Panc1 (cell line): ENCODE measurements around the gene KLHL2. TPM values are rescaled to one million over a fixed set of nuclear protein-coding genes. Genes with fewer than 3 reads are reported as not detected.
"Not testable (repeated sequence)": the region's sequence is repeated elsewhere in the genome, so short reads cannot be mapped to it uniquely, and the experiment has no call there.

Source experiments
- ATAC-seq: fragments of 200-7000 bp; cut with Tn5 transposase; 2 replicates; pipeline ENCODE4 v1.9.1; 2020; ENCODE audit warnings: mild to moderate bottlenecking, moderate library complexity
- BruUV-seq: library from RNA; stranded (reverse); fragments of 400-500 nt; replicated peaks from 2 replicates; lab custom pipeline; 2021; lab: Mats Ljungman, UMichigan
- CTCF ChIA-PET: fragments of 300-600 bp; sonication (Branson Sonifier 250); formaldehyde crosslinking; loops from one replicate; lab custom pipeline; 2022; ENCODE audit warnings: antibody characterized with exemption; lab: Charles Lee
- POLR2A ChIA-PET: fragments of 300-600 bp; sonication (Branson Sonifier 250); formaldehyde crosslinking; loops from one replicate; lab custom pipeline; 2022; ENCODE audit warnings: antibody characterized with exemption; lab: Charles Lee
- DNase-seq: peaks from one replicate; pipeline ENCODE4 v3.0.0-alpha.2; 2010; ENCODE audit warnings: low read depth, low spot score
- H3K27ac ChIP-seq: 2 replicates; pipeline ENCODE4 v1.5.1; 2011; ENCODE audit warnings: mild to moderate bottlenecking, low read length, inconsistent platforms
- H3K27me3 ChIP-seq: fragments of 200-500 bp; sonication (Bioruptor generic); 2 replicates; pipeline ENCODE4 v1.6.0; 2014; ENCODE audit warnings: low read length, inconsistent platforms; ENCODE audit not compliant: control insufficient read depth, insufficient read depth
- H3K36me3 ChIP-seq: fragments of 200-500 bp; sonication (Bioruptor generic); 2 replicates; pipeline ENCODE4 v1.5.1; 2014; ENCODE audit warnings: inconsistent platforms, mild to moderate bottlenecking, low read length, moderate library complexity; ENCODE audit not compliant: control insufficient read depth, insufficient read depth
- H3K4me1 ChIP-seq: 2 replicates; pipeline ENCODE4 v1.5.1; 2011; ENCODE audit warnings: inconsistent platforms, mild to moderate bottlenecking, low read length, moderate library complexity; ENCODE audit not compliant: control insufficient read depth, insufficient read depth
- H3K4me3 ChIP-seq, 2 experiments: 2 replicates each; pipeline ENCODE4 v1.5.1; 2011 to 2012; ENCODE audit warnings: low read depth in 2 of 2, low read length in 2 of 2, mild to moderate bottlenecking in 2 of 2, inconsistent platforms in 1 of 2, moderate library complexity in 1 of 2
- H3K9me3 ChIP-seq: fragments of 200-500 bp; sonication (Bioruptor generic); 2 replicates; pipeline ENCODE4 v1.5.1; 2014; ENCODE audit warnings: low read depth, mild to moderate bottlenecking, inconsistent platforms, low read length, moderate library complexity; ENCODE audit not compliant: control insufficient read depth, insufficient read depth
- CTCF ChIP-seq: fragments of 450-650 bp; IDR thresholded peaks from 2 replicates; pipeline ENCODE4 v1.5.1; 2017; ENCODE audit warnings: mild to moderate bottlenecking
- POLR2AphosphoS5 ChIP-seq: IDR thresholded peaks from 2 replicates; pipeline ENCODE4 v1.6.1; 2012; ENCODE audit warnings: mild to moderate bottlenecking, low read depth, low read length, moderate library complexity
- REST ChIP-seq, 2 experiments: IDR thresholded peaks; 2 replicates each; pipeline ENCODE4 v1.6.1; 2011 to 2012; ENCODE audit warnings: low read depth in 2 of 2, control low read depth in 1 of 2, low read length in 1 of 2, mild to moderate bottlenecking in 1 of 2, moderate library complexity in 1 of 2; ENCODE audit not compliant: insufficient read depth in 1 of 2
- SIN3A ChIP-seq: IDR thresholded peaks from 2 replicates; pipeline ENCODE4 v1.6.1; 2012; ENCODE audit warnings: low read depth, mild to moderate bottlenecking, low read length, moderate library complexity, borderline replicate concordance; ENCODE audit not compliant: insufficient read depth
- TCF7L2 ChIP-seq: IDR thresholded peaks from 2 replicates; pipeline ENCODE4 v1.6.1; 2011; ENCODE audit warnings: mild to moderate bottlenecking, low read depth, low read length, inconsistent platforms
- in situ Hi-C: cut with HindIII; loops from 2 replicates; pipeline ENCODE4 v1.10.0; 2016; ENCODE audit warnings: low sequenced_read_pairs, low pct_unique_long_range_greater_than_20kb
- intact Hi-C: fragments of 100-400 bp; cut with micrococcal nuclease; formaldehyde crosslinking; loops from one replicate; pipeline ENCODE4 v1.10.0; 2022; ENCODE audit not compliant: unreplicated experiment
- total RNA-seq: library from RNA; stranded (reverse); gene quantifications from one replicate; pipeline ENCODE4 v1.2.1, GENCODE V29; 2021; ENCODE audit not compliant: unreplicated experiment

The KLHL2 gene
- total RNA-seq, 1 experiment from 2014 or later = 17.4 TPM

GRCh38 chr4:165164257-165164656 is 43.1 kb upstream of the KLHL2 start:
- CTCF ChIA-PET = no interaction called here
- POLR2A ChIA-PET = no interaction called here

GRCh38 chr4:165166872-165167271 is 40.5 kb upstream of the KLHL2 start:
- intact Hi-C loops, H3K4me1 ChIP-seq, POLR2A ChIA-PET, BruUV-seq, DNase-seq, H3K27ac ChIP-seq, H3K9me3 ChIP-seq, H3K36me3 ChIP-seq, in situ Hi-C loops, H3K4me3 ChIP-seq, CTCF ChIA-PET, H3K27me3 ChIP-seq, ATAC-seq: not testable (repeated sequence)

More at GRCh38 chr4:165164257-165164656, 43.1 kb upstream of the KLHL2 start:
- H3K36me3 ChIP-seq = no peaks in the 10 kb centered on the region
- no peaks in the 10 kb centered on the region for H3K27me3 ChIP-seq
- no peak for DNase-seq
- no peak for ATAC-seq
- no peaks in the 10 kb centered on the region for H3K9me3 ChIP-seq
- TF ChIP-seq SIN3A = no peak
- TF ChIP-seq CTCF = no peak
- TF ChIP-seq POLR2AphosphoS5 = no peak
- no peak for TF ChIP-seq REST (IDR thresholded peaks at IDR 0.05; ENCODE audit: insufficient read depth in 1 of 2, low read depth in 2 of 2, low read length in 1 of 2)
- no peak for TF ChIP-seq TCF7L2
- in situ Hi-C loops (no loop called here), intact Hi-C loops (no loop called here)
- no peaks in the 10 kb centered on the region for H3K4me1 ChIP-seq
- no peak overlapping the region for H3K4me3 ChIP-seq
- H3K27ac ChIP-seq = no peak overlapping the region
- BruUV-seq = no TSS peak

- intact Hi-C loops (no loop called here), in situ Hi-C loops (no loop called here)
- CTCF ChIA-PET = no interaction called here
- DNase-seq (no peak), ATAC-seq (no peak)
- H3K27ac ChIP-seq = no peak overlapping the region
- TF ChIP-seq REST (IDR thresholded peaks at IDR 0.05; ENCODE audit: insufficient read depth in 1 of 2, low read depth in 2 of 2, low read length in 1 of 2) = no peak
- no peak for TF ChIP-seq CTCF
- no peak for TF ChIP-seq SIN3A
- no TSS peak for BruUV-seq
- H3K36me3 ChIP-seq = no peaks in the 10 kb centered on the region
- POLR2A ChIA-PET = no interaction called here
- no peaks in the 10 kb centered on the region for H3K4me1 ChIP-seq
- H3K27me3 ChIP-seq = no peaks in the 10 kb centered on the region
- H3K9me3 ChIP-seq = no peaks in the 10 kb centered on the region
- H3K4me3 ChIP-seq = no peak overlapping the region
These were observed 39.7 kb upstream of the KLHL2 start for GRCh38 chr4:165167650-165168049.
